Calu3 (cell line): ENCODE results near the gene CXXC5. TPM values are rescaled to one million over a fixed set of nuclear protein-coding genes. Genes with fewer than 3 reads are reported as not detected.
"Not testable (repeated sequence)": the region's sequence is repeated elsewhere in the genome, so short reads cannot be mapped to it uniquely, and the experiment has no call there.

ENCODE experiments used
- BruUV-seq: library from RNA; stranded (reverse); fragments of 400-500 nt; replicated peaks from 2 replicates; lab custom pipeline; 2021; lab: Mats Ljungman, UMichigan
- CTCF ChIA-PET: fragments of 300-600 bp; sonication (Branson Sonifier 250); formaldehyde crosslinking; loops from one replicate; lab custom pipeline; 2022; ENCODE audit warnings: antibody characterized with exemption; lab: Charles Lee
- DNase-seq: peaks from one replicate; pipeline ENCODE4 v3.0.0; 2022
- H3K27ac Mint-ChIP-seq: one replicate; pipeline ENCODE4 v1.8.0; 2022; ENCODE audit warnings: mixed read lengths; ENCODE audit not compliant: unreplicated experiment
- H3K27me3 Mint-ChIP-seq: one replicate; pipeline ENCODE4 v1.8.0; 2022; ENCODE audit warnings: mixed read lengths; ENCODE audit not compliant: unreplicated experiment
- H3K36me3 Mint-ChIP-seq: one replicate; pipeline ENCODE4 v1.8.0; 2022; ENCODE audit warnings: mild to moderate bottlenecking, moderate library complexity, mixed read lengths; ENCODE audit not compliant: insufficient read depth, unreplicated experiment
- H3K4me1 Mint-ChIP-seq: one replicate; pipeline ENCODE4 v1.8.0; 2022; ENCODE audit warnings: mild to moderate bottlenecking, low read depth, mixed read lengths; ENCODE audit not compliant: unreplicated experiment
- H3K4me3 Mint-ChIP-seq: one replicate; pipeline ENCODE4 v1.8.0; 2022; ENCODE audit warnings: mild to moderate bottlenecking, low read depth, moderate library complexity, mixed read lengths; ENCODE audit not compliant: unreplicated experiment
- H3K9me3 Mint-ChIP-seq: one replicate; pipeline ENCODE4 v1.8.0; 2022; ENCODE audit warnings: low read depth, mixed read lengths; ENCODE audit not compliant: unreplicated experiment
- intact Hi-C: fragments of 100-400 bp; cut with micrococcal nuclease; formaldehyde crosslinking; loops from one replicate; pipeline ENCODE4 v1.10.0; 2022; ENCODE audit not compliant: unreplicated experiment
- total RNA-seq: library from RNA; stranded (reverse); gene quantifications from 2 replicates; pipeline ENCODE4 v1.2.3, GENCODE V29; 2022
- TF ChIP-seq, protein P1 (sequence below): fragments of 200-600 bp; IDR thresholded peaks from one replicate; pipeline ENCODE4 v1.8.0; 2022; ENCODE audit warnings: antibody characterized with exemption; ENCODE audit not compliant: unreplicated experiment

CXXC5 gene
- total RNA-seq, 1 experiment from 2014 or later: 69.1 TPM

- CTCF ChIA-PET: no interaction called here
- no peak for DNase-seq
- Mint-ChIP-seq H3K27ac (no peak overlapping the region), H3K27me3 (no peaks in the 10 kb centered on the region), H3K4me1 (no peaks in the 10 kb centered on the region), H3K9me3 (no peaks in the 10 kb centered on the region), H3K4me3 (no peak overlapping the region), H3K36me3 (peaks cover 70% of the 10 kb centered on the region)
- BruUV-seq: no TSS peak
- intact Hi-C loops: no loop called here
- TF ChIP-seq, protein P1, sequence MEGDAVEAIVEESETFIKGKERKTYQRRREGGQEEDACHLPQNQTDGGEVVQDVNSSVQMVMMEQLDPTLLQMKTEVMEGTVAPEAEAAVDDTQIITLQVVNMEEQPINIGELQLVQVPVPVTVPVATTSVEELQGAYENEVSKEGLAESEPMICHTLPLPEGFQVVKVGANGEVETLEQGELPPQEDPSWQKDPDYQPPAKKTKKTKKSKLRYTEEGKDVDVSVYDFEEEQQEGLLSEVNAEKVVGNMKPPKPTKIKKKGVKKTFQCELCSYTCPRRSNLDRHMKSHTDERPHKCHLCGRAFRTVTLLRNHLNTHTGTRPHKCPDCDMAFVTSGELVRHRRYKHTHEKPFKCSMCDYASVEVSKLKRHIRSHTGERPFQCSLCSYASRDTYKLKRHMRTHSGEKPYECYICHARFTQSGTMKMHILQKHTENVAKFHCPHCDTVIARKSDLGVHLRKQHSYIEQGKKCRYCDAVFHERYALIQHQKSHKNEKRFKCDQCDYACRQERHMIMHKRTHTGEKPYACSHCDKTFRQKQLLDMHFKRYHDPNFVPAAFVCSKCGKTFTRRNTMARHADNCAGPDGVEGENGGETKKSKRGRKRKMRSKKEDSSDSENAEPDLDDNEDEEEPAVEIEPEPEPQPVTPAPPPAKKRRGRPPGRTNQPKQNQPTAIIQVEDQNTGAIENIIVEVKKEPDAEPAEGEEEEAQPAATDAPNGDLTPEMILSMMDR: no peak
Observed at GRCh38 chr5:139605887-139606286, 42.3 kb upstream of the CXXC5 start.

- Mint-ChIP-seq H3K36me3 (peaks cover 63% of the 10 kb centered on the region), H3K4me1 (no peaks in the 10 kb centered on the region), H3K27me3 (no peaks in the 10 kb centered on the region), H3K27ac (no peak overlapping the region), H3K9me3 (no peaks in the 10 kb centered on the region), H3K4me3 (no peak overlapping the region)
- no peak for DNase-seq
- CTCF ChIA-PET: interaction anchor here (1.0 kb wide), 1 partner anchor 21 kb away, joined by 3 read pairs; no protein-coding TSS in a partner anchor
- TF ChIP-seq, protein P1: no peak
- intact Hi-C loops: no loop called here
- BruUV-seq: no TSS peak
Observed at GRCh38 chr5:139611703-139612584, 36.2 kb upstream of the CXXC5 start.

- TF ChIP-seq, protein P1: no peak
- intact Hi-C loops: no loop called here
- CTCF ChIA-PET: interaction anchor here (0.6 kb wide), 1 partner anchor 17 kb away, joined by 5 read pairs; no protein-coding TSS in a partner anchor
- H3K9me3 Mint-ChIP-seq: no peaks in the 10 kb centered on the region
- no peak overlapping the region for H3K4me3 Mint-ChIP-seq
- H3K36me3 Mint-ChIP-seq: peaks cover 78% of the 10 kb centered on the region
- H3K27me3 Mint-ChIP-seq: no peaks in the 10 kb centered on the region
- DNase-seq: no peak
- H3K27ac Mint-ChIP-seq: no peak overlapping the region
- no TSS peak for BruUV-seq
- no peaks in the 10 kb centered on the region for H3K4me1 Mint-ChIP-seq
Observed at GRCh38 chr5:139619861-139620260, 28.3 kb upstream of the CXXC5 start.

- H3K4me1 Mint-ChIP-seq, H3K27me3 Mint-ChIP-seq, H3K27ac Mint-ChIP-seq, BruUV-seq, H3K9me3 Mint-ChIP-seq, DNase-seq, intact Hi-C loops, H3K4me3 Mint-ChIP-seq: not testable (repeated sequence)
- peaks cover 69% of the 10 kb centered on the region for H3K36me3 Mint-ChIP-seq
- CTCF ChIA-PET: interaction anchor here (0.6 to 0.7 kb wide), 3 partner anchors 31 to 1075 kb away, joined by 4 to 6 read pairs (median 5); no protein-coding TSS in a partner anchor
Observed at GRCh38 chr5:139625398-139625797, 22.8 kb upstream of the CXXC5 start.
